NOMO-1 treated with DMSO at 0.1 percent for 48 hours (cell line): Measurements from ENCODE around the gene BCL2L2.

Experiments
- DNase-seq: peaks from one replicate; lab custom pipeline; 2025; ENCODE audit not compliant: unreplicated experiment; lab: John Stamatoyannopoulos, UW

BCL2L2 gene

GRCh38 chr14:23352506-23353432 is 46.1 kb downstream of the BCL2L2 start, which contains the start of gene SLC22A17:
Gene SLC22A17, minus strand, starts transcription at chr14:23352887.
- DNase-seq = peak; percentile 13

DNA sequence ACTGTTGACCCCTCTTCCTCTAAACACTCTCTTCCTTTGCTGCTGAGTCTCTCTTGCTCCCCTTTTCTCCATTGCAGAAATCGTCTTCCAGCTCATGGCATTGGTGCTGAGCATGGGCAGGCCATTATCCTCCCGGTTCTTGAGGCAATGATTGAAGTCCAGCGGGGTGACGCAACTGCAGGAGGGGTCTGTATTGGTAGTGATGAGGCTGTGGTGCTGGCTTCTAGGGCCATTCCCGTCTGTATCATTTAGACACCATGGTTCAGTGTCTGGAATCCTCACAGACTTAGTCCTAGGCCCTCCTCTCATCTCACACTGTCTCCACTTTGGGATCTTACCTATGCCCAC is 46.8 kb downstream of the BCL2L2 start:
- DNase-seq = no peak

GRCh38 chr14:23354990-23355389 is 48.4 kb downstream of the BCL2L2 start:
- DNase-seq = no peak

DNA sequence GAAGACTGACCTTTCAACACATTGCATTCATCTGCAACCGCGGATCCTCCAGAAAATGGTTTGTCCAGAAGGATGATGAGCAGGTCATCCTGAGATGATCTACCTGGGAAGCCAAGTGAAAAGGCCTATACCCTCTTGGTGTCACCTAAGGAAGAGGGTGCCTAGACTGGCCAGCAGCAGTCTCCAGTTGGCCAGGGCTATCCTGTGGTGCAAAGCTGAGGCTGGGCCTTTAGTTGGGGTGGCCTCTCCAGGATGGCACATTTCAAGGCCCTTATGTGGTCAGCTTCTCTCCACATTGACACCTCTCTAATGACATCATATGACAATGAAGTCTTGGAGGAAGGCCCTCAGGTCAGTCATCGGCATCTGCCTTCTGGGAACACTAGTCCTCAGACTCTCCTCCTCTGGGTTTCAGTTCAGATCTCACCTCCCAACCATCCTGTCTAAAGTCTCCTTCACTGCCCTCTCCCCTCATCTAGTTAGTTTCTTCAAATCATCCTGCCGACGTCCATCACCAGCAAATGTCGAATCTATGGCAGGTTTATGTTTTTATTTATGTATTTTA is 49.3 kb downstream of the BCL2L2 start:
- no peak for DNase-seq

DNA sequence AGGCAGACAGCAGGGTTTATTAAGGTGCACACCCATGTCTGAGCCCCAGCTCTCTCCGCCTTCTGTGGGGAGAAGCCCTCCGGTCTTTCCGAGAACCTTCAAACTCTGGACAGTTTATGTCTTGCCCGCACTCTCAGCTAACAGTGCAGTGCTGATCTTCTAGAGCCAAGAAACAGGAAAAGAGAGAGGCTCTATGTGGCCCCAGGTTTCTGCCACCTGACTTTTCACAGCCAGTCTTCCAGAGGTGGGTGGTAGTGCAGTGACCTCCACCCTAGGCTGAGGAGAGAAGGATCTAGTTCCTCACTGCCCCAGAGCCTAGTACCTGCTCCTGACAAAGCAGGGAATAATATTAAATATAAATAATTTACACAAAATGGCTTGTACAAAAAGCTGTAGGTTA is 50.0 kb downstream of the BCL2L2 start:
- DNase-seq = no peak

DNA sequence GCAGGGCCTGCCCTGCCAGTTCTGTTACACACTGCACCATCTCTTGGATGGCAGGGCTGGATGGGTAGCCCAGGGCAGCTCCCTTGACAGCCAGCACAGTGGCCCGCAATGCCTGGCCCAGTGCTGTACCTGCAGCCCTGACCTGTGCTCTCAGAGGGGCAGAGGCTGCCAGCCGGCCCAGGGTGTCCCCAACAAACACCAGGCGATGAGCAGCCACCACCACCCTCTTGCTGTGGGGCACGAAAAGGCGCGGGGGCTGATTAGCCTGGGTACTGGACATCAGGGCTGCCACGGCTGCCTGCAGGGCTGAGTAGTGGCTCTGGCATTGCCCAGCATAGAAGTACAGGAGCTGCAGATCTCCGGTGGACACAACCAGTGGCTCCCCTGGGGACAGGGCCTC is 50.6 kb downstream of the BCL2L2 start:
- no peak for DNase-seq

DNA sequence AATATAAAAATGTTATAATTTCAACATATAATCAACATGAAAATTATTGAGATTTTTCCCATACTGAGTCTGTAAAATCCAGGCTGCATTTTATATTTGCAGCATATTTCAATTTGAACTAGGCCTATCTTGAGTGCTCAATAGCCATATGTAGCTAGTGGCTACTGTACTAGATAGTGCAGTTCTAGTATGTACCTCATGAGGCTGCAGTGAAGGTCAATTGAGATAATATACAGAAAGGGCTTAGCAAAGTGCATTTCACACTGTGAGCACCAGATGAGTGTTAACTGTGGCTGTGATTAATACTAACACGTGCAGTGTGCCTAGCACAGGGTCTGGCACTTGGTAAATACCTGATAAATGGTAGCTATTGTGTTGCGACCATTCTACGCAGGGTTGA is 51.4 kb downstream of the BCL2L2 start:
- DNase-seq = no peak

- DNase-seq = no peak
These were observed 52.0 kb downstream of the BCL2L2 start for GRCh38 chr14:23358553-23359166.

- DNase-seq = no peak
These were observed 52.6 kb downstream of the BCL2L2 start for GRCh38 chr14:23359167-23359626.

- DNase-seq = no peak
These were observed 53.3 kb downstream of the BCL2L2 start for GRCh38 chr14:23359722-23360447.

- no peak for DNase-seq
These were observed 53.9 kb downstream of the BCL2L2 start for GRCh38 chr14:23360496-23360895.

DNA sequence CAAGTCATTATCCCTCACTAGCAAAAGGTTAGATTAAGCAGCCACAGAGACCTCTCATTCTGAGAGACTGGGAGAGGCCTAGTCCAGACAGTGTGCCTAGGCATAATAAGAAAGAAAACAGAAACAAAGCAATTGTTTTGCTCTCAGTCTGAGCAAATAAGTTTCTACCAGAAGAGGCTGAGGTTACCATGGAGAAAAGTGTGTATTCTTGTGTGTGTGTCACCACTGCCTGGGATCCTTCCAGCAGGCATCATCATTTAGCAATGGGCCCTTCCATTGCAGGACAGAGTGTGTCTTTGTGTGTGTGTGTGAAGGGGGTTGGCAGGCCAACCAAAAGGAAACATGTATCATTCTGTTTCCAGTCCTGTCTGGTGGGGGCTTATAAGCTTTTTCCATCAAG is 54.7 kb downstream of the BCL2L2 start:
- no peak for DNase-seq
